ENCODE results near the gene SEPTIN5.

The SEPTIN5 gene

DNA sequence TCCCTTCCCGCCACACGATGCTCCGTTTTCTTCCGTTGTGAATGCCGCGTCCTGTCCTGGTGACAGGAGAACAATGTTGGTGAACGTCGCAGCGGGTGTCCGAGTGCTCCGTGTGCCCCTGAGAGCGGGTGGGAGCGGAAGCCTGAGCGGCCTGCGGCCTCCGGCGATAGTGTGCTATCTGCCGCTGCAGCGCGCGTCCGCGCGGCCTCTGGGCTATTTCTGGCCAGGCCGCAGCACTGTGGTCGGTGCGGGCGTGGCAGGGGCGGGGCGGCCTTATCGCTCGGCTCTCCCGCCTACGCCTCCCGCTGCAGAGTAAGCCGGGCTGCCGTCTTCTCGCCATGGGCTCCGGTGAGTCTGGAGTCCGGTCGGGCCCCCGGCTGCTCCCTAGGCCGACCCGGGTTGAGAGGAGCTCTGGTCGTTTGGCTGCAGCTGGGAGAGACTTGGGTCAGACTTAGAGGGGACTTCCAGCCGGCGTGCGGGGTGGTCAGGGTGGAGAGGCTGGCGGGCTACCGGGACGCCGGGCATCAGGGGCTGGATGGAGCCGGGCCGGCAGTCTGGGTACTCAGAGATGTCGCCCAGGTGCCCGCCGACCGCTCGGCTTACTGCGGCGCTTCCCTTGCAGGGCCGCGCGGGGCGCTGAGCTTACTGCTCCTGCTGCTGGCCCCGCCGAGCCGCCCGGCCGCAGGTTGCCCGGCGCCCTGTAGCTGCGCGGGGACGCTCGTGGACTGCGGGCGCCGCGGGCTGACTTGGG, 9.1 kb downstream of the SEPTIN5 start, which contains the start of gene GP1BB:
GP1BB (plus strand) TSS at position 308 of the 751 bp plus-strand sequence; CDS start at position 339, 31 bp downstream.
- TF ChIP-seq, protein P1, sequence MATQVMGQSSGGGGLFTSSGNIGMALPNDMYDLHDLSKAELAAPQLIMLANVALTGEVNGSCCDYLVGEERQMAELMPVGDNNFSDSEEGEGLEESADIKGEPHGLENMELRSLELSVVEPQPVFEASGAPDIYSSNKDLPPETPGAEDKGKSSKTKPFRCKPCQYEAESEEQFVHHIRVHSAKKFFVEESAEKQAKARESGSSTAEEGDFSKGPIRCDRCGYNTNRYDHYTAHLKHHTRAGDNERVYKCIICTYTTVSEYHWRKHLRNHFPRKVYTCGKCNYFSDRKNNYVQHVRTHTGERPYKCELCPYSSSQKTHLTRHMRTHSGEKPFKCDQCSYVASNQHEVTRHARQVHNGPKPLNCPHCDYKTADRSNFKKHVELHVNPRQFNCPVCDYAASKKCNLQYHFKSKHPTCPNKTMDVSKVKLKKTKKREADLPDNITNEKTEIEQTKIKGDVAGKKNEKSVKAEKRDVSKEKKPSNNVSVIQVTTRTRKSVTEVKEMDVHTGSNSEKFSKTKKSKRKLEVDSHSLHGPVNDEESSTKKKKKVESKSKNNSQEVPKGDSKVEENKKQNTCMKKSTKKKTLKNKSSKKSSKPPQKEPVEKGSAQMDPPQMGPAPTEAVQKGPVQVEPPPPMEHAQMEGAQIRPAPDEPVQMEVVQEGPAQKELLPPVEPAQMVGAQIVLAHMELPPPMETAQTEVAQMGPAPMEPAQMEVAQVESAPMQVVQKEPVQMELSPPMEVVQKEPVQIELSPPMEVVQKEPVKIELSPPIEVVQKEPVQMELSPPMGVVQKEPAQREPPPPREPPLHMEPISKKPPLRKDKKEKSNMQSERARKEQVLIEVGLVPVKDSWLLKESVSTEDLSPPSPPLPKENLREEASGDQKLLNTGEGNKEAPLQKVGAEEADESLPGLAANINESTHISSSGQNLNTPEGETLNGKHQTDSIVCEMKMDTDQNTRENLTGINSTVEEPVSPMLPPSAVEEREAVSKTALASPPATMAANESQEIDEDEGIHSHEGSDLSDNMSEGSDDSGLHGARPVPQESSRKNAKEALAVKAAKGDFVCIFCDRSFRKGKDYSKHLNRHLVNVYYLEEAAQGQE (IDR thresholded peaks at IDR 0.05; ENCODE audit: insufficient read depth in 1 of 2, low read depth in 2 of 2, low read length in 2 of 2), result no peak
- no peak for TF ChIP-seq TAF1 (IDR thresholded peaks at IDR 0.05; ENCODE audit: borderline replicate concordance, insufficient read depth, low read length)
- no peak for TF ChIP-seq SIN3A (IDR thresholded peaks at IDR 0.05; ENCODE audit: borderline replicate concordance, insufficient read depth, low read length)
- TF ChIP-seq POLR2AphosphoS5 (IDR thresholded peaks at IDR 0.05; ENCODE audit: low read depth, low read length), result no peak
- no peak for TF ChIP-seq FOXP2 (optimal IDR thresholded peaks at IDR 0.05; ENCODE audit: borderline replicate concordance, extremely low read depth, extremely low read length, insufficient read depth)

DNA sequence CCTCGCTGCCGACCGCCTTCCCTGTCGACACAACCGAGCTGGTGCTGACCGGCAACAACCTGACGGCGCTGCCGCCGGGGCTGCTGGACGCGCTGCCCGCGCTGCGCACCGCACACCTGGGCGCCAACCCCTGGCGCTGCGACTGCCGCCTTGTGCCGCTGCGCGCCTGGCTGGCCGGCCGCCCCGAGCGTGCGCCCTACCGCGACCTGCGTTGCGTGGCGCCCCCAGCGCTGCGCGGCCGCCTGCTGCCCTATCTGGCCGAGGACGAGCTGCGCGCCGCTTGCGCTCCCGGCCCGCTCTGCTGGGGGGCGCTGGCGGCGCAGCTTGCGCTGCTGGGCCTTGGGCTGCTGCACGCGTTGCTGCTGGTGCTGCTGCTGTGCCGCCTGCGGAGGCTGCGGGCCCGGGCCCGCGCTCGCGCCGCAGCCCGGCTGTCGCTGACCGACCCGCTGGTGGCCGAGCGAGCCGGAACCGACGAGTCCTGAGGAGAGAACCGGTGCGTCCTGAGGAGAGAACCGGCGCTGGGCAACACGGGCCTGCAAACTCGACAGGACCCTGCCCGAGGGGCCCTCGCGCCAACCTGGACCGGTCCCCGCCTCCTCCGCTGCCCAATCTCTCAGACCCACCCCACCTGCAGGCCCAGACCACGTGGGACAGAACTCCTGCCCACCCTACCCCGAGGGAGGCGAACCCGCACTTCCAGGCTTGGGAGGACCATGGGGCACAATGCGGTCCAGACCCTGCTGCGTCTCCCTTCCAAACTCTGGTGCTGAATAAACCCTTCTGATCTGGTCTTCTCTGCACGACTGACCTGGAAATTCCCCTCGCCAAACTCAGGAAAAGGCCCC, 9.9 kb downstream of the SEPTIN5 start:
- no peak for TF ChIP-seq POLR2AphosphoS5 (IDR thresholded peaks at IDR 0.05; ENCODE audit: low read depth, low read length)
- no peak for TF ChIP-seq TAF1 (IDR thresholded peaks at IDR 0.05; ENCODE audit: borderline replicate concordance, insufficient read depth, low read length)

DNA sequence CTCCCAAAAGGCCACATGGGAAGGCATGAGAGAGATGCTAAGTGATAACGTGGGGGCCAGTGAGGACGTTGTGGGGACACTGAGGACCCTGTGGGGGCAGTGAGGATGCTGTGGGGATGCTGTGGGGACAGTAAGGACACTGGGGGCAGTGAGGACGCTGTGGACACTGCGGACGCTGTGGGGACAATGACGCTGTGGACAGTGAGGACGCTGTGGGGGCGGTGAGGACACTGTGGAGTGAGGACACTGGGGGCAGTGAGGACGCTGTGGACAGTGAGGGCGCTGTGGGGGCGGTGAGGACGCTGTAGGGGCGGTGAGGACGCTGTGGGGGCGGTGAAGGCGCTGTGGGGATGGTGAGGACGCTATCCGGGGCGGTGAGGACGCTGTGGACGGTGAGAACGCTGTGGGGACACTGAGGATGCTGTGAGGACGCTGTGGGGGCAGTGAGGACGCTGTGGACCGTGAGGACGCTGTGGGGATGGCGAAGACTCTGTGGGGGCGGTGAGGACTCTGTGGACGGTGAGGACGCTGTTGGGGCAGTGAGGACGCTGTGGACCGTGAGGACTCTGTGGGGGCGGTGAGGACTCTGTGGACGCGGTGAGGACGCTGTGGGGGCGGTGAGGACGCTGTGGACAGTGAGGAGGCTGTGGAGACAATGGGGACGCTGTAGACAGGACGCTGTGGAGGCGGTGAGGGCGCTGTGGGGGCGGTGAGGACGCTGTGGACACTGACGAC, 10.8 kb downstream of the SEPTIN5 start:
- TF ChIP-seq FOXP2 (optimal IDR thresholded peaks at IDR 0.05; ENCODE audit: borderline replicate concordance, extremely low read depth, extremely low read length, insufficient read depth), result no peak
- TF ChIP-seq, protein P1 (IDR thresholded peaks at IDR 0.05; ENCODE audit: insufficient read depth in 1 of 2, low read depth in 2 of 2, low read length in 2 of 2), result no peak
- TF ChIP-seq TAF1 (IDR thresholded peaks at IDR 0.05; ENCODE audit: borderline replicate concordance, insufficient read depth, low read length), result no peak
- no peak for TF ChIP-seq SIN3A (IDR thresholded peaks at IDR 0.05; ENCODE audit: borderline replicate concordance, insufficient read depth, low read length)
- no peak for TF ChIP-seq POLR2AphosphoS5 (IDR thresholded peaks at IDR 0.05; ENCODE audit: low read depth, low read length)

DNA sequence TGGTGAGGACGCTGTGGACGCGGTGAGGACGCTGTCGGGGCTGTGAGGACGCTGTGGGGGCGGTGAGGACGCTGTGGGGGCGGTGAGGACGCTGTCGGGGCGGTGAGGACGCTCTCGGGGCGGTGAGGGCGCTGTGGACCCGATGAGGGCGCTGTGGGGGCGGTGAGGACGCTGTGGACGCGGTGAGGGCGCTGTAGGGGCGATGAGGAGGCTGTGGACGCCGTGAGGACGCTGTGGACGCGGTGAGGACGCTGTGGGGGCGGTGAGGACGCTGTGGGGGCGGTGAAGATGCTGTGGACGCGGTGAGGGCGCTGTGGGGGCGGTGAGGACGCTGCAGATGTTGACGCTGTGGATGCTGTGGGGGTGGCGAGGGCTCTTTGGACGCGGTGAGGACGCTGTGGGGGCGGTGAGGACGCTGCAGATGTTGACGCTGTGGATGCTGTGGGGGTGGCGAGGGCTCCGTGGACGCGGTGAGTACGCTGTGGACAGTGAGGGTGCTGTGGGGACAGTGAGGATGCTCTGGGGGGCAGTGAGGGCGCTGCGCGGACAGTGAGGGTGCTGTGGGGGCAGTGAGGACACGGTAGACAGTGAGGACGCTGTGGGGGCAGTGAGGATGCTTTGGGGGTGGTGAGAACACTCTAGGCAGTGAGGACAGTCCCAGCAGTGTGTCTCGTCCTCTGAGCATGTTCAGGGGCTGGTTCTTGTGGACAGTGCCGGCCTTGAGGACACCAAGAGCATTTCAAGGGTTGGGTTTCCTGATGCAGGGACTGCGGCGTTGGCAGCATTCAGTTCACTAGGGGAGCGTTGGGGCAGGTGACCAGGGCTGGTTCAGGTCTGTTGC, 13.2 kb downstream of the SEPTIN5 start:
- TF ChIP-seq FOXP2 (optimal IDR thresholded peaks at IDR 0.05; ENCODE audit: borderline replicate concordance, extremely low read depth, extremely low read length, insufficient read depth) (no peak), POLR2AphosphoS5 (IDR thresholded peaks at IDR 0.05; ENCODE audit: low read depth, low read length) (no peak)

DNA sequence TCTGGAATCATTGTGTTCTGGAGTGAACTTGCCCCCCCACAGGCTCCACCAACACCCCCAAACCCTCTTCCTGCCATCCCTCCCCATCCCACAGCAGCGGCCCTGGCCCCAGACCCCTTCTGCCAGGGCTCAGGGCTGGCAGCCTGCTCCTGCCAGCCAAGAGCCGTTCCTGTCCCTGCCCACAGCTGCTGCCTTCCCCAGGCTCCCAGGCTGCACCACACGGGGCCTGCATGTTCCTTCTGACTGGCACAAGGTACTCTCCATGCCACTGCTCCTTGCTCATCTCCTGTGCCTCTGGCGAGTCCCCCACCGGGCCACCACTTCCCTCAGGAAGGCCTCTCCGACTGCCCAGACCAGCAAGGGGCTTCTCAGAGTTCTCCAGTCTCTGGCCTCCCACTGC, 14.0 kb downstream of the SEPTIN5 start:
- TF ChIP-seq, protein P1 (IDR thresholded peaks at IDR 0.05; ENCODE audit: insufficient read depth in 1 of 2, low read depth in 2 of 2, low read length in 2 of 2), result no peak
- no peak for TF ChIP-seq POLR2AphosphoS5 (IDR thresholded peaks at IDR 0.05; ENCODE audit: low read depth, low read length)
- no peak for TF ChIP-seq SIN3A (IDR thresholded peaks at IDR 0.05; ENCODE audit: borderline replicate concordance, insufficient read depth, low read length)
- no peak for TF ChIP-seq TAF1 (IDR thresholded peaks at IDR 0.05; ENCODE audit: borderline replicate concordance, insufficient read depth, low read length)
- no peak for TF ChIP-seq FOXP2 (optimal IDR thresholded peaks at IDR 0.05; ENCODE audit: borderline replicate concordance, extremely low read depth, extremely low read length, insufficient read depth)
